ENCODE data around the gene GAB1. TPM values are rescaled to one million over a fixed set of nuclear protein-coding genes. Genes with fewer than 3 reads are reported as not detected.
"Not testable (repeated sequence)": the region's sequence is repeated elsewhere in the genome, so short reads cannot be mapped to it uniquely, and the experiment has no call there.

GAB1 gene
- total RNA-seq, 1 donor from 2014 or later, result 29.7 TPM

DNA sequence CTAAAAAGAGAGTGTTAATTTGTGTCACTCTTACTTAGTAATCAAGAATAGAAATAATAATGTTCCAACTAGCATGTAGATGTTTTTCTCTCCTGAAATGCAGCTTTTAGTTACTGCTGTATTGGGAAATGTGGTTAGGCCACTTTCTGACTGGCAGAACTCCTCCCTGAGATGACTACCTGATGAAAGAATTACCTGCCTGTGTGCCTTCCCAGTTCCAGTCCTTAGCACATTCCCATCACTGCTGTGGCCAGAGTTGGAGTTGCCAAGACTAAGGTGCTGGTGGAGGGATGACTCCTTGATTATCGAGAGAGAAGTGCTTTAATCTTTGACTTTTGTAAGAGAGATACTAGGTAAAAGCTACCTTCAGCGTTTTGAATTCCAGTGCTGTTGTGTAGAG lies 9.5 kb downstream of the GAB1 start:
- DNase-seq, result no peak
- Mint-ChIP-seq H3K4me3 (ENCODE audit: unreplicated experiment) (no peak overlapping the region), H3K36me3 (ENCODE audit: unreplicated experiment) (no peaks in the 10 kb centered on the region), H3K27me3 (ENCODE audit: unreplicated experiment) (no peaks in the 10 kb centered on the region), H3K4me1 (ENCODE audit: low read depth, unreplicated experiment) (peaks cover 25% of the 10 kb centered on the region), H3K9me3 (ENCODE audit: unreplicated experiment) (no peaks in the 10 kb centered on the region), H3K27ac (ENCODE audit: unreplicated experiment) (no peak overlapping the region)
- TF ChIP-seq, protein P1, sequence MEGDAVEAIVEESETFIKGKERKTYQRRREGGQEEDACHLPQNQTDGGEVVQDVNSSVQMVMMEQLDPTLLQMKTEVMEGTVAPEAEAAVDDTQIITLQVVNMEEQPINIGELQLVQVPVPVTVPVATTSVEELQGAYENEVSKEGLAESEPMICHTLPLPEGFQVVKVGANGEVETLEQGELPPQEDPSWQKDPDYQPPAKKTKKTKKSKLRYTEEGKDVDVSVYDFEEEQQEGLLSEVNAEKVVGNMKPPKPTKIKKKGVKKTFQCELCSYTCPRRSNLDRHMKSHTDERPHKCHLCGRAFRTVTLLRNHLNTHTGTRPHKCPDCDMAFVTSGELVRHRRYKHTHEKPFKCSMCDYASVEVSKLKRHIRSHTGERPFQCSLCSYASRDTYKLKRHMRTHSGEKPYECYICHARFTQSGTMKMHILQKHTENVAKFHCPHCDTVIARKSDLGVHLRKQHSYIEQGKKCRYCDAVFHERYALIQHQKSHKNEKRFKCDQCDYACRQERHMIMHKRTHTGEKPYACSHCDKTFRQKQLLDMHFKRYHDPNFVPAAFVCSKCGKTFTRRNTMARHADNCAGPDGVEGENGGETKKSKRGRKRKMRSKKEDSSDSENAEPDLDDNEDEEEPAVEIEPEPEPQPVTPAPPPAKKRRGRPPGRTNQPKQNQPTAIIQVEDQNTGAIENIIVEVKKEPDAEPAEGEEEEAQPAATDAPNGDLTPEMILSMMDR (IDR thresholded peaks at IDR 0.05; ENCODE audit: partially characterized antibody, unreplicated experiment), result no peak

DNA sequence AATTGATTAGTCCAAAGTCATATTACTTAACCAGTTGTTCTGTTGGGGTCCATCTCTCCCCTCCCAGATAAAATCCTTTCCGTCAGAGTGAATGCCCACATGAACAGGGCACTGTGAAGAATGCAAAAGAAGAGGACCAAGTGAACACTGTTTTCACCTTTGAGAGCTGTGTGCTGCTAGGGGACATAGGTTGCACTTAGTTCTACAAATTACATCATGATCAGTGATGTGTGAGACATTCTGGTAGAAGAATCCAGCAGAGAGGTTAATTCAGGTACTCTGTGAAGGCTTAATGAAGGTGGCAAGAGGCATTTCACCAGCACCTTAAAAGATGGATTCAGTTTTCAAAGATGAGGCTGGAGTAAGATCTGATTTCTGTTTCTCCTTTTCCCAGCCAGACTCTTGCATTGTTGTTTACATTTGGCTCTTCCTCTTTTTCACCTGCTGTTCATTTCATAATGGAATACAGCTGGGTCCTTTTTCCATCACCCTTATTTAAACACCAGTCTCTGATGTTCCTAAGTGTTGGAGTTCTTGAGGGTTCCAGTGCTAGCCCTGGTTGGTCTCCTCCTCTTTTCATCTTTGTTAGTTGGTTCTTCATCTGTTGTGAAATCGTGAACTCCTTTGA lies 10.9 kb downstream of the GAB1 start:
- H3K4me1 Mint-ChIP-seq (ENCODE audit: low read depth, unreplicated experiment), result peaks cover 31% of the 10 kb centered on the region
- no peak overlapping the region for H3K27ac Mint-ChIP-seq (ENCODE audit: unreplicated experiment)
- no peaks in the 10 kb centered on the region for H3K9me3 Mint-ChIP-seq (ENCODE audit: unreplicated experiment)

DNA sequence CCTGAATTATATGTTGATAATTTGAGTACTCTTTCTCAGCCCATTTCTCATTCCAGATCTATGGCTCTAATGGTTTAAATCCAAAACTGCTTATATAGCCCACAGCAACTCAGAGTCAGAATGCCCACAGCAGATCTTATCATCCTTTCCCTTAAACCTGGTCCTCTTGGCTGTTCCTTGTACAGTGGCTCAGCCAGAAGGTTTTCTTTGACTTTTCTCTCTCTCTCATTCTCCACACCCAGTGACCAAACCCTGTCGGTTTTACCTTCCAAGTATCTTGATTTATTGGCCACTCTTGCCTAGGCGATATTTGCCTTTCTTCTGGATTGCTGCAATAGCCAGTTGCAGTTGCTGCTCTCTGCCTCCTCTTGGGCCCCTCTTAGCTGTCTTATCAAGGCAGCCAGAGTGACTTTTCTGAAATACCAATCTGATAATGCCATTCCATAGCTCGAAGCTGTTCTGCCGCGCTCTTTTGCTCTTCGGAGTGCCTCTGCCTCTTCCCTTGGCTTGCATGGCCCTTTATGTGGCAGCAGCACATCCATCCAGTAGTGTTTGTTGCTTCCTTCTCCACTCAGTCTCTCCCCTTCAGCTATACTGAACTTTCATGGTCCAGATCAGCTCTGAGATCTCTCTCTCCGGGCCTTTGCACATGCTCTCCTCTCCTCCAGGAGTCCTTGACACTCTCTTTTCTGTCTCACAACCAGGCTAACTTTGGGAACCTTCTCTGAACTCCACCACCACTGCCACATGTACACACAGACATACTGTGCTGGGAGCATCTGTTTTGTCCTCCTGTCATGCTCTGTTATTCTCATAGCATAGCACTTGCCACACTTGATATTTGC lies 11.8 kb downstream of the GAB1 start:
- no peaks in the 10 kb centered on the region for H3K27me3 Mint-ChIP-seq (ENCODE audit: unreplicated experiment)
- peaks cover 38% of the 10 kb centered on the region for H3K4me1 Mint-ChIP-seq (ENCODE audit: low read depth, unreplicated experiment)
- H3K9me3 Mint-ChIP-seq (ENCODE audit: unreplicated experiment), result no peaks in the 10 kb centered on the region
- TF ChIP-seq, protein P1 (IDR thresholded peaks at IDR 0.05; ENCODE audit: partially characterized antibody, unreplicated experiment), result no peak
- no peaks in the 10 kb centered on the region for H3K36me3 Mint-ChIP-seq (ENCODE audit: unreplicated experiment)
- DNase-seq, result no peak
- no peak overlapping the region for H3K4me3 Mint-ChIP-seq (ENCODE audit: unreplicated experiment)
- no peak overlapping the region for H3K27ac Mint-ChIP-seq (ENCODE audit: unreplicated experiment)

More for the DNA sequence above, 10.9 kb downstream of the GAB1 start:
- no peaks in the 10 kb centered on the region for H3K27me3 Mint-ChIP-seq (ENCODE audit: unreplicated experiment)
- TF ChIP-seq, protein P1 (IDR thresholded peaks at IDR 0.05; ENCODE audit: partially characterized antibody, unreplicated experiment), result no peak
- no peaks in the 10 kb centered on the region for H3K36me3 Mint-ChIP-seq (ENCODE audit: unreplicated experiment)
- DNase-seq, result no peak
- H3K4me3 Mint-ChIP-seq (ENCODE audit: unreplicated experiment), result no peak overlapping the region

DNA sequence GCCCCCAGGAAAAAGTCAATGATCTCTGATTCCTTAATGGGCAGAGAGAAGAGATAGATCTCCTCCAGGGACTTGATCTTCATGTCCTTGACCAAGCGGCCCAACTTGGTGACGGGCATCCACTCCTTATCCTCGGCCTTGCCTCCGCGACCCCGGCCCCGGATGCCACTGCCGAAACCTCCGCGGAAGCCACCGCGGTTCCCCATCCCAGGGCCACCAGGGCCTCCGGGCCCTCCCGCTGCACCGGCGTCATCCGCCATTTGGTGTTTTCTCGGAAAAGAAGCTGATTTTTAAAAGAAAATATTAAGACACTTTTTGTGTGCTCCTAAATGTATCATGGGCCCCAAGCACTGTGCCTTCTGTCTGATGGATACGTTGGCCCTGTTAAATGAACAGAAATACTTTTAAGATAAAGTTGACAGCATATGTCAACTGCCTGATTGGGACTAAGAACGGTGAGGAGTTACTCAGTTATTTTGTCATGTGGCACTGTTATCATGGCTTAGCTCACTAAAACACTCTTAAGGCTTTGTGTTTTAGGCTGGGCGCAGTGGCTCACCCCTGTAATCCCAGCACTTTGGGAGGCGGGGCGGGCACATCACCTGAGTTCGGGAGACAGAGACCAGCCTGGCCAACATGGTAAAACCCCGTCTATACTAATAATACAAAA lies 13.3 kb downstream of the GAB1 start:
- not testable (repeated sequence) for H3K36me3 Mint-ChIP-seq (ENCODE audit: unreplicated experiment); DNase-seq; H3K27me3 Mint-ChIP-seq (ENCODE audit: unreplicated experiment); H3K4me3 Mint-ChIP-seq (ENCODE audit: unreplicated experiment); H3K9me3 Mint-ChIP-seq (ENCODE audit: unreplicated experiment)
- H3K4me1 Mint-ChIP-seq (ENCODE audit: low read depth, unreplicated experiment), result peaks cover 46% of the 10 kb centered on the region
- peak overlapping the region; percentile 31 for H3K27ac Mint-ChIP-seq (ENCODE audit: unreplicated experiment)

DNA sequence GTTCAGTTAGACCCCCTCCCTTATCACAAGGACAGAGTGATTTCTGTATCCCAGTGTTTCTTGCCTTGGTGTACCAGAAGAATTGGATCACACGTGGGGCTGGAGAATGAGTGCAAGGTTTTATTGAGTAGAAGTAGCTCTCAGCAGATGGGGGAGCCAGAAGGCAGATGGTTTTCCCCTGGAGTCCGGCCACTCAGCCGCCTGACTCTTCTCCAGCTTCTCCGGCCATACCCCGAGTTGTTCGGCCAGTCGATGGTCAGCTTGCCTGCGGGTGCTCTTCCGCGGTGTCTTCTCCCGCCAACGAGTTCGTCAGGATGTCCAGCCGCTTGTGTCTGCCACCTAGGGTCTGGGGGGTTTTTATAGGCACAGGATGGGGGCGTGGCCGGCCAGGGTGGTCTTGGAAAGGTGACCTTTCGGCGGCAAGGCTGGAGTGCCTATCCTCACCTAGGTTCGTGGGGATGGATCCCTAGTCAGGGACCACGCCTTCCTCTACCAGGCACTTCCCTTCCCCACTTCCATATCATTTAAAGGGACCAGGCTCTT lies 14.5 kb downstream of the GAB1 start:
- TF ChIP-seq, protein P1 (IDR thresholded peaks at IDR 0.05; ENCODE audit: partially characterized antibody, unreplicated experiment), result no peak
- Mint-ChIP-seq H3K9me3 (ENCODE audit: unreplicated experiment) (peaks cover 2% of the 10 kb centered on the region), H3K27ac (ENCODE audit: unreplicated experiment) (peak overlapping the region; percentile 85), H3K27me3 (ENCODE audit: unreplicated experiment) (no peaks in the 10 kb centered on the region), H3K4me1 (ENCODE audit: low read depth, unreplicated experiment) (peaks cover 56% of the 10 kb centered on the region), H3K4me3 (ENCODE audit: unreplicated experiment) (peak overlapping the region; percentile 73), H3K36me3 (ENCODE audit: unreplicated experiment) (no peaks in the 10 kb centered on the region)
- peak; percentile 36 for DNase-seq

Data from glutamatergic neuron (in vitro differentiated cells).